GM18505 (cell line): ENCODE results near the gene ADRB1.

ENCODE experiments used
- ATAC-seq: cut with Tn5 transposase; IDR thresholded peaks from one replicate; pipeline ENCODE4 v1.9.1; 2021; ENCODE audit not compliant: unreplicated experiment
- POLR2A ChIP-seq: IDR thresholded peaks from 4 replicates; pipeline ENCODE4 v1.6.1; 2011; ENCODE audit warnings: borderline replicate concordance; ENCODE audit not compliant: insufficient read depth, insufficient read length; ENCODE audit errors: extremely low read depth

The ADRB1 gene

GRCh38 chr10:114021717-114022680 lies 21.7 kb upstream of the ADRB1 start:
- ATAC-seq: no peak

GRCh38 chr10:114022766-114023597 lies 20.7 kb upstream of the ADRB1 start:
- ATAC-seq: no peak
- TF ChIP-seq POLR2A: no peak

More at GRCh38 chr10:114021717-114022680, 21.7 kb upstream of the ADRB1 start:
- no peak for TF ChIP-seq POLR2A

- peak; percentile 63 for TF ChIP-seq POLR2A
- peak; percentile 70 for ATAC-seq
Observed at GRCh38 chr10:114024876-114025610, 18.6 kb upstream of the ADRB1 start.

GRCh38 chr10:114025611-114026130 lies 18.0 kb upstream of the ADRB1 start:
- no peak for TF ChIP-seq POLR2A
- no peak for ATAC-seq

GRCh38 chr10:114026189-114027040 lies 17.3 kb upstream of the ADRB1 start:
- ATAC-seq: no peak
- TF ChIP-seq POLR2A: no peak

- TF ChIP-seq POLR2A: no peak
- no peak for ATAC-seq
Observed at GRCh38 chr10:114027041-114027394, 16.6 kb upstream of the ADRB1 start.

- no peak for ATAC-seq
- TF ChIP-seq POLR2A: no peak
Observed at GRCh38 chr10:114027951-114028350, 15.7 kb upstream of the ADRB1 start.

- no peak for TF ChIP-seq POLR2A
- no peak for ATAC-seq
Observed at GRCh38 chr10:114028425-114028824, 15.2 kb upstream of the ADRB1 start.

- no peak for TF ChIP-seq POLR2A
- ATAC-seq: no peak
Observed at GRCh38 chr10:114029655-114030054, 14.0 kb upstream of the ADRB1 start.

GRCh38 chr10:114030140-114030539 lies 13.5 kb upstream of the ADRB1 start:
- TF ChIP-seq POLR2A: no peak
- no peak for ATAC-seq

- no peak for ATAC-seq
- no peak for TF ChIP-seq POLR2A
Observed at GRCh38 chr10:114031073-114031972, 12.3 kb upstream of the ADRB1 start.

GRCh38 chr10:114033566-114033965 lies 10.1 kb upstream of the ADRB1 start:
- no peak for TF ChIP-seq POLR2A
- no peak for ATAC-seq
